ENCODE results near the gene HS3ST5.

HS3ST5 gene

GRCh38 chr6:114282292-114282691 is 60.5 kb downstream of the HS3ST5 start:
- no peak overlapping the region for H3K4me3 ChIP-seq (replicated peaks; ENCODE audit: low read depth, low read length)
- TF ChIP-seq CTCF (IDR thresholded peaks at IDR 0.05; ENCODE audit: low read depth, low read length, missing control alignments), result no peak
- no peak for DNase-seq (ENCODE audit: extremely low read depth, low read depth)

- H3K4me3 ChIP-seq (replicated peaks; ENCODE audit: low read depth, low read length), result no peak overlapping the region
- no peak for TF ChIP-seq CTCF (IDR thresholded peaks at IDR 0.05; ENCODE audit: low read depth, low read length, missing control alignments)
- no peak for DNase-seq (ENCODE audit: extremely low read depth, low read depth)
Observed at GRCh38 chr6:114281496-114281895, 61.3 kb downstream of the HS3ST5 start.

GRCh38 chr6:114280239-114280982 is 62.4 kb downstream of the HS3ST5 start:
- H3K4me3 ChIP-seq (replicated peaks; ENCODE audit: low read depth, low read length), result no peak overlapping the region
- DNase-seq (ENCODE audit: extremely low read depth, low read depth), result no peak
- TF ChIP-seq CTCF (IDR thresholded peaks at IDR 0.05; ENCODE audit: low read depth, low read length, missing control alignments), result no peak

GRCh38 chr6:114277220-114277619 is 65.6 kb downstream of the HS3ST5 start:
- no peak for DNase-seq (ENCODE audit: extremely low read depth, low read depth)
- TF ChIP-seq CTCF (IDR thresholded peaks at IDR 0.05; ENCODE audit: low read depth, low read length, missing control alignments), result no peak

GRCh38 chr6:114276783-114277182 is 66.0 kb downstream of the HS3ST5 start:
- no peak for DNase-seq (ENCODE audit: extremely low read depth, low read depth)
- H3K4me3 ChIP-seq (replicated peaks; ENCODE audit: low read depth, low read length), result no peak overlapping the region
- TF ChIP-seq CTCF (IDR thresholded peaks at IDR 0.05; ENCODE audit: low read depth, low read length, missing control alignments), result no peak

More at GRCh38 chr6:114277220-114277619, 65.6 kb downstream of the HS3ST5 start:
- H3K4me3 ChIP-seq (replicated peaks; ENCODE audit: low read depth, low read length), result no peak overlapping the region

GRCh38 chr6:114274836-114275235 is 68.0 kb downstream of the HS3ST5 start:
- H3K4me3 ChIP-seq (replicated peaks; ENCODE audit: low read depth, low read length), result no peak overlapping the region
- TF ChIP-seq CTCF (IDR thresholded peaks at IDR 0.05; ENCODE audit: low read depth, low read length, missing control alignments), result no peak
- DNase-seq (ENCODE audit: extremely low read depth, low read depth), result no peak

GRCh38 chr6:114272582-114272981 is 70.2 kb downstream of the HS3ST5 start:
- H3K4me3 ChIP-seq (replicated peaks; ENCODE audit: low read depth, low read length), result no peak overlapping the region
- no peak for TF ChIP-seq CTCF (IDR thresholded peaks at IDR 0.05; ENCODE audit: low read depth, low read length, missing control alignments)
- no peak for DNase-seq (ENCODE audit: extremely low read depth, low read depth)
